OCI-LY7 (cell line): ENCODE measurements around the gene CXCL10.

ENCODE experiments used
- CTCF ChIP-seq: fragments of 200-600 bp; sonication (generic); conservative IDR thresholded peaks from 2 replicates; pipeline ENCODE4 v1.5.1; 2014; ENCODE audit warnings: mild to moderate bottlenecking, antibody characterized with exemption, low read length, moderate library complexity, mixed read lengths
- EZH2phosphoT487 ChIP-seq: fragments of 200-600 bp; sonication (generic); IDR thresholded peaks from 2 replicates; pipeline ENCODE4 v1.6.1; 2018; ENCODE audit warnings: low read depth, borderline replicate concordance, mild to moderate bottlenecking, mixed run types, antibody characterized with exemption, low read length, moderate library complexity, mixed read lengths

DNA sequence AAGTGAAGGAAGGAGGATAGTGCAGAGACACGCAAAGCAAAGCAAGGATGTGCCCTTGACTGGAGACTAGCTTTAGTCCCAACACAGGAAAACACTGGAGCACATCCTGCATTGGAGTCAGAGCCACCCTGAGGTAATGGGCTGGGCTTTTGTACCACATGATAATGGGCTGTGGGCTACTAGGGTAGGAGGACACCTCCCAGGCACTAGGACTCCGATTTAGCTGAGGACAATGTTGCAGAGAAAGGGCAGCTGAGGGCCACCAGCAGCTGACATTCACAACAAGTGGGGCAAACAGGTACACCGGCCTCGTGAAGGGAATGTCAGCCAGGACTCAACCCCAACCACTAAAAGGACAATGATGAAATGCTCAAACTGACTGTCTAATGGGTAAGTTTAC, 42.7 kb downstream of the CXCL10 start:
- no peak for TF ChIP-seq CTCF
- no peak for TF ChIP-seq EZH2phosphoT487
